AG09309 (cell line): ENCODE measurements around the gene PPM1E.

Experiments used
- DNase-seq: peaks from one replicate; pipeline ENCODE4 v3.0.0-alpha.2; 2010; ENCODE audit warnings: low read depth
- H3K4me3 ChIP-seq: 2 replicates; pipeline ENCODE4 v1.5.1; 2011; ENCODE audit warnings: mild to moderate bottlenecking, low read depth, low read length, moderate library complexity; ENCODE audit not compliant: control insufficient read depth
- CTCF ChIP-seq: IDR thresholded peaks from 2 replicates; pipeline ENCODE4 v1.5.1; 2011; ENCODE audit warnings: mild to moderate bottlenecking, low read depth, low read length, inconsistent platforms; ENCODE audit not compliant: insufficient read depth, control insufficient read depth; ENCODE audit errors: missing control alignments

Gene PPM1E

DNA sequence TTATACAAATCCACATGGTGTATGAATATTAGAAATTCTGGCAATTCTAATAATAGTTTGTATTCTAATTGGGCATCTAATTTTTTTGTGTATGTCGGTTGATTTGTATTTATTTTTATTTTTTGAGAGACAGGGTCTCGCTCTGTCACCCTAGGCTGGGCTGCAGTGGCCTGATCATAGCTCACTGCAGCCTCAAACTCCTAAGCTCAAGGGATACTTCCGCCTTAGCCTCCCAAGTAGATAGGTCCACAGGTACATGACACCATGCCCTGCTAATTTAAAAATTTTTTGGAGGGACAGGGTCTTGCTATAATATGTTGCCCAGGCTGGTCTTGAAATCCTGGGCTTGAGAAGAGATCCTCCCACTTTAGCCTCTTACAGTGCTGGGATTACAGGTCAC is 246.5 kb downstream of the PPM1E start:
- TF ChIP-seq CTCF = no peak
- no peak for DNase-seq
- no peak overlapping the region for H3K4me3 ChIP-seq

GRCh38 chr17:59002848-59003247 is 247.2 kb downstream of the PPM1E start:
- no peak for DNase-seq
- H3K4me3 ChIP-seq = no peak overlapping the region
- TF ChIP-seq CTCF = no peak

DNA sequence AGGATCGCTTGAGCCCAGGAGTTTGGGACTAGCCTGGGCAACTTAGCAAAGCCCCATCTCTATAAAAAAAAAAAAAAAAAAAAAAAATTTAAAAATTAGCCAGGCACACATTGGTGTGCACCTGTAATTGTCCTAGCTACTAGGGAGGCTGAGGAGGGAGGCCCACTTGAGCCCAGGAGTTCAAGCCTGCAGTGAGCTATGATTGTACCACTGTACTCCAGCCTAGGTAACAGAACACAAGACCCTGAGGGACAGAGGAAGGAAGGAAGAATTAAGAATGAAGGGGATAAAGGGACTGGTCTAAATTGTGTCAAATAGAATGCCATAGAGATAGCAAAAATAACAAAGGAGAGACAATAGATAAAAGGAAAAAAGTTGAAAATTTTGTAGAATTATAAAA is 248.2 kb downstream of the PPM1E start:
- no peak for TF ChIP-seq CTCF
- DNase-seq = no peak
- H3K4me3 ChIP-seq = no peak overlapping the region

DNA sequence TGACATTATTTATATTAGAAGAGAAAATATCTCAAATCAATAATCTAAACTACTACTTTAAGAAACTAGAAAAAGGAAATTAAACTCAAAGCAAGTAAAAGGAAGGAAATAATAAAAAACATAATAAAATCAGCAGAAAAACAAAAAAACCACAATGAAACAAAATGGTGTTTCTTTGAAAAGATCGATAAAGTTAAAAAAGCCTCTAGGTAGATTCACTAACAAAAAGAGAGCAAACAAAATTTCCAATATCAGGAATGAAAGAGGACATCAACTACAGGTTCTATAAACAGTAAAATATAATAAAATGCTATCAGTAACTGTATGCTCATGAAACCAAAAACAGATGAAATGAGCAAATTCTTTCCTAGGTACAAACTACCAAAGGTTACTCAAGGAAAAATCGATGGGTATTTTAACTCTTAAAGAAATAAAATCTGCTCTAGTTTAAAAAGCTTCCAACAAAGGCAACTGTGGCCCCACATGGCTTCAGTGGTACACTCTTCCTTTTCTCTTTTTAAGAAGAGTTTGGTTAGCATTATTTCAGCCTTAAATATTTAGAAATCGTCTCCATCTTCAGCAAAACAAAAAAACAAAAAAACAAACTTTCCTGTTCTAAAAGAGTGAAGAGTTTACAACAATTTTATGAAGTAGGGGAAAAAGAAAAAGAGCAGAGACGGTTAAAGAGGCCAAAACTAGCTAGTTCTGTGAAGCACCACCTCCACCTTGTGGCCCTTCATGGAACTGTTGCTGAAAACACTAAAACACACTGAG is 248.9 kb downstream of the PPM1E start:
- DNase-seq = no peak
- H3K4me3 ChIP-seq = no peak overlapping the region
- TF ChIP-seq CTCF = peak; percentile 90

- DNase-seq = no peak
- no peak overlapping the region for H3K4me3 ChIP-seq
- TF ChIP-seq CTCF = no peak
These were observed 252.3 kb downstream of the PPM1E start for GRCh38 chr17:59007995-59008394.

- TF ChIP-seq CTCF = no peak
- H3K4me3 ChIP-seq = no peak overlapping the region
- no peak for DNase-seq
These were observed 253.1 kb downstream of the PPM1E start for GRCh38 chr17:59008737-59009136.
